Left lung (tissue), 10 donors: ENCODE measurements around the gene NUTM2B. TPM values are rescaled to one million over a fixed set of nuclear protein-coding genes. Genes with fewer than 3 reads are reported as not detected.
"Not testable (repeated sequence)": the region's sequence is repeated elsewhere in the genome, so short reads cannot be mapped to it uniquely, and the experiment has no call there.

Experiments used
- ATAC-seq: fragments of 200-7000 bp; cut with Tn5 transposase; one replicate; pipeline ENCODE4 v1.9.1; 2020; ENCODE audit warnings: moderate library complexity
- DNase-seq, 4 donors: peaks; one replicate each; pipeline ENCODE4 v3.0.0-alpha.2; 2013 to 2020
- H3K27ac ChIP-seq, 2 donors: fragments of 200-600 bp; sonication (generic) in 1 of 2; one replicate each; pipeline versions ENCODE4 v1.5.0 to v1.8.0; 2020 to 2021
- H3K27me3 ChIP-seq, 2 donors: fragments of 200-600 bp; sonication (generic) in 1 of 2; one replicate each; pipeline versions ENCODE4 v1.5.0 to v1.8.0; 2020 to 2021
- H3K36me3 ChIP-seq, 2 donors: fragments of 200-600 bp; sonication (generic) in 1 of 2; one replicate each; pipeline versions ENCODE4 v1.5.0 to v1.8.0; 2020 to 2021
- H3K4me1 ChIP-seq, 2 donors: fragments of 200-600 bp; one replicate each; pipeline ENCODE4 v1.8.0; 2021
- H3K4me3 ChIP-seq, 2 donors: fragments of 200-600 bp; sonication (generic) in 1 of 2; one replicate each; pipeline versions ENCODE4 v1.5.0 to v1.8.0; 2020 to 2021; ENCODE audit warnings: mild to moderate bottlenecking in 1 of 2
- H3K9me3 ChIP-seq, 2 donors: fragments of 200-600 bp; sonication (generic) in 1 of 2; one replicate each; pipeline versions ENCODE4 v1.5.0 to v1.8.0; 2020 to 2021
- intact Hi-C, 2 donors: fragments of 100-400 bp; cut with DNase I; formaldehyde crosslinking; loops; one replicate each; pipeline versions ENCODE4 v1.11.2 to v1.14.2; 2022
- polyA plus RNA-seq, 6 donors: library from polyadenylated mRNA; unstranded; fragments of 120-200 nt; gene quantifications; one replicate each; pipeline ENCODE4 v1.2.1, GENCODE V29; 2013; ENCODE audit not compliant: insufficient read length in 6 of 6
- total RNA-seq, 2 donors: library from RNA; stranded (reverse); fragmentation: NEBNext Ultra II Directional; extraction: Animal tissue kit (Norgen Biotek cat#: 25700); gene quantifications; one replicate each; pipeline ENCODE4 v1.2.1, GENCODE V29; 2021
- donor health status: DM: no; HTN: yes; CAD: no.
- donor health status: DM: no; HTN: no; CAD: no.

The NUTM2B gene
- total and polyA plus RNA-seq, 8 donors, result 0.76 to 4.2 (median 2.6) TPM

DNA sequence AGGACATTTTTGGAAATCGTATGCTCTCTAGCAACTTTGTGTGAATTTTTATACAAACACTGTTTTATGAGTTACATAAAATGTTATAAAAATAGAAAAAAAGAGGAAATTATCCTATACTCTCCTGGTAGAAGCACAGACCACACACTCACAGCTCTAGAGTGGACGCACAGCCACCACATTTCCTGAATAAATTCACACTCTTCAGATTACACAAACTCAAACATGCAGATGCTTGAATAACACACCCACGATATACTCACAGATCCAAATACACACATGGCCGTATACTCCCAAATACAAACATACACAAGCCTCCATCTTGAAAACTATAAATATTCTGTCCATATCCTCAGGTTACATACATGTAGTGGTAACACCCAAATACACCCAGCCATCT is 14.2 kb upstream of the NUTM2B start:
- intact Hi-C loops, DNase-seq, H3K27me3 ChIP-seq, H3K4me1 ChIP-seq, ATAC-seq, H3K9me3 ChIP-seq, H3K27ac ChIP-seq, H3K4me3 ChIP-seq: not testable (repeated sequence)
- peaks cover 0 to 28% of the 10 kb centered on the region in 2 donors for H3K36me3 ChIP-seq

DNA sequence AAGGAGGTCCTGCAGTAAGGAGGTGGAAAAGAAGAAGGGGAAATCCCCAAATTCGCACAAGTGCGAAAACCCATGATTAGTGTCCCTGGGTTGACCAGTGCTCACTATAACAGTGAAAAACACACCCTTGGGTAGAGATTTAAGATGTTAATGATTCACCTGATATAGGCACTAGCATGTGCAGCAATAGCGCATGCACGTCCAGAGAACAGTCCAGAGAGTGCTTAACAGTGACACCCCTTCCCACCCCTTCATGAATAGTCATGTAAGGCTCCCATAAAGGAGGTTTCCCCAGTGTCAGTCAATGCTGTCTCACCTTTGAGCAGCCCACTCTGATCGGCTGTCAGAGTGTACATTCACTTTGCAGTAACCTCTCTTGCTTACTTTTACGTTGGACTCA is 6.4 kb upstream of the NUTM2B start:
- DNase-seq, H3K4me3 ChIP-seq, ATAC-seq, H3K4me1 ChIP-seq, H3K9me3 ChIP-seq, intact Hi-C loops, H3K36me3 ChIP-seq, H3K27me3 ChIP-seq, H3K27ac ChIP-seq: not testable (repeated sequence)

DNA sequence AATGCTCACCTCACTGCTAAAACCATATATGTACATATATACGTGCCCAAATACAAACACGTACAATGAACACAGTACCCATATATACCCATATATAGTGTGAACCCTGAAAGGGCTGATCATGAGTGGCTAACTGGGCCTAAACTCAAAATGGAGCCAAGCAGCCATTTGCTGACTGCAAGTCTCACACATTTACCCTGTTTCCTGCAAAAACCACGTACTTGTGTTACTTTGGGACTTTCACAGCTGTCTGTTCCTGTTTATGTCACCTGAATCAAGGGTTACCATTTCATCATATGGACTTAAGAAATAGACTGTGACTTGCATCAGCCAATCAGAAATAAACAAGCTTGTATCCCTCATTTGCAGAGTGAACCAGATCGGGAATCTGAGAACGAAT is 5.9 kb upstream of the NUTM2B start:
- DNase-seq, H3K27ac ChIP-seq, H3K9me3 ChIP-seq, H3K4me1 ChIP-seq, H3K4me3 ChIP-seq, intact Hi-C loops, ATAC-seq, H3K27me3 ChIP-seq, H3K36me3 ChIP-seq: not testable (repeated sequence)

DNA sequence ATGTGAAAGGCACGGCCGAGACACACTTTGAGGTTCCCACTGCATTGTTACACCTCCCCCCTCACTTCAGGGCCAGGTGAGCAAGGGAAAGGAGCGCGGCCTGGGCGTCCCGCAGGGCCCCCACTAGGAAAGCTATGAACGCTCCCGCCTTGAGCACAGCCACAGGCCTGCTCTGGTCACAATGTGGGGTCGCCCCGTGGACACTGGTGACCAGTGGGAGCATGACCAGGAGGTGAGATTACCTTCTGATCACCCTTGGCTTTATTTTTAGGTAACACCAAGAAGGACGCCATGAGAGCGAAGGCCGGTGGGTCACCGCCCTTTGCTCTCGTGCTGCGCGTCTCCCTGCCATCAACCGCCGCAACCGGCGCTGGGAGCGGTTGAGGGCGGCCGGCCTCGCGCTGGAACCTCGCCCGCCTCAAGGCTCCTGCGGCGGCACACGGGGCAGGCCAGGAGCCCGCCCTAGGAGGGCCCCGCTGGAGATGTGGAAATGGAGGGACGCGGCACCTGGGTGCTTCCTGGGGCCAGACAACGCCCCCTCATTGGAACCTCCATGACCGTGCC is 2.6 kb upstream of the NUTM2B start:
- H3K36me3 ChIP-seq, H3K9me3 ChIP-seq, H3K4me1 ChIP-seq, H3K27me3 ChIP-seq, ATAC-seq, H3K4me3 ChIP-seq, H3K27ac ChIP-seq, intact Hi-C loops: not testable (repeated sequence)
- peak in 1 of 4 donors; percentile 55 for DNase-seq

DNA sequence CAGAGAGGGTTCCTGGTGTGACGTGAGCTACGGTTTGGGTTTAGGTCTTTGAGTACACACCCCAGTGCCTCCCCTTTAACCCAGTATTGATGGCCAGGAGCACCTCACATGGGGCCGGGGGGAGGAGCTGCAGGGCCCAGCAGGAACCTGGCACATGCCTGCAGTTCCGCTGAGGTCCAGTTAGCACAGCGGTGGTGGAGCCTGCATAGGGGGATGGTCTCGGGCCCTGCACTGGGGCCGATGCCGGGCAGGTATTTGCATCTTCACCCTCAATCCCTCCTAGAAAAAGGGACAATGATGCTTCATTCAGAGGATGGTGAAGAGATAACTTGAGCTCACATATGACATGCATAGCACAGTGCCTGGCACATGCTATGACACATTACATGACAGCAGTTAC is 4.0 kb downstream of the NUTM2B start:
- H3K27me3 ChIP-seq, intact Hi-C loops, H3K4me3 ChIP-seq, H3K4me1 ChIP-seq, H3K9me3 ChIP-seq, ATAC-seq, H3K36me3 ChIP-seq, H3K27ac ChIP-seq: not testable (repeated sequence)
- DNase-seq, result peak in 1 of 4 donors; percentile 58

DNA sequence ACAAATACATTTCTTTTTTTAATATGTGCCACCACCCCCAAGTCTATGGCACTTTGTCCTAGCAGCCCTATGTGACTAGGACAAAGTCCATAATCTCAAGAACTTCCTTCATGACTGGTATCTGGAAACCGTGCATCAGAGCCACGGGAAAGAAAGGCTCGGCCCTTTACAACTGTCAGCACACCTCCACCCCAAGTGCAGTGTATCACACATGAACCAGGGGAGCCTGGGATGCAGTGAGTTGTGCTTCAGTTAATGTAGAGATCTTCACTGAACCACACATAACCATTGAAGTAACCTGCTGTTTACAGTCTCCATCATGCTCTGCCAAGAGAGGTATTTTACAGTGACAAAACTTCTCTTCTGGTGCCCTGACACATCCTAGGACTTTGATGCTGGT is 11.9 kb downstream of the NUTM2B start:
- H3K36me3 ChIP-seq, H3K27ac ChIP-seq, DNase-seq, intact Hi-C loops, ATAC-seq, H3K4me3 ChIP-seq, H3K9me3 ChIP-seq, H3K27me3 ChIP-seq, H3K4me1 ChIP-seq: not testable (repeated sequence)

DNA sequence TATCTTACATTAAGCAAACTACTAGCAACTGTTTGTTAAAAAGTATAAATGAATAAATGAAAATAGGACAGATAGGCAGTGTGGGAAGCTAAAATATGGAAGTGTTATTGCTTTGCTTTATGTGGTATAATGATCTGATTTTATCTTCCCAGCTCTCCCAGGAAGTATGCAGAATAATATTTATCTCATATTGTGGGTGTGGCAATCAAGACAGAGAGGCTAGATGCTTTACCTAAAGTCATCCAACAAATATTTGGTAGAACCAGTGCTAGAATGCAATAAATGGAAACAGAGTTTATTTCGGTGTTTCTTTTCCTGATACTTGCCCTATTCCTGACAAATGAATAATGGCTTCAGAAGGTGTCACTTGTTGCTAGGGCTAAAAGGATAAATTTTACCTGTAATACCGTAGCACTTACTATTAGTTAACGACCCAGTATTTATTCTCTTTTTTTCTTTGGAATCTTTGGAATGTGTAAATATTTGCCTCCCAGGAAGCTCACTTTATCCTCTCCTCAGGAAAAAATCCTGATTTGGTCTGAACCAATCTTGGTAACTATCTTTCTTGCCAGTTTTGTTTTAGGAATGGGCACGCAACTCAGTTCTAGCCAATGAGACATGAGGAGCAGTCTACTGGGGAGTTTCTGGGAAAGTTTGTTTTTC is 14.0 kb downstream of the NUTM2B start:
- H3K4me3 ChIP-seq, intact Hi-C loops, H3K27me3 ChIP-seq, DNase-seq, H3K36me3 ChIP-seq, H3K9me3 ChIP-seq, H3K27ac ChIP-seq, H3K4me1 ChIP-seq: not testable (repeated sequence)
- ATAC-seq, result peak; percentile 75

DNA sequence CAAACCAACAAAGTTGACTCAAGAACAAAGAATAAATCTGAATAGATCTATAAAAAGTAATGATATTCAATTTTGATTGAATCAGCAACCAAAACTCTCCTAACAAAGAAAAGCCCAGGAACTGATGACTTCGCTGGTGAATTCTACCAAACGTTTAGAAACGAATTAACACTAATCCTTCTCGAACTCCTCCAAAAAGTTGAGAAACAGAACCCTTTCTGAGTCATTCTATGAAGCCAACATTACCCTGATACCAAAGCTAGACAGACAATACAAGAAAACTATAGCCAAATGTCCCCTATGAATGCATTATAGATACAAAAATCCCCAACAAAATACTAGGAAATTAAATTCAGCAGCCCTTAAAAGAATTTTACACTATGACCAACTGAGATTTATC is 17.0 kb downstream of the NUTM2B start:
- H3K27ac ChIP-seq, H3K4me1 ChIP-seq, intact Hi-C loops, ATAC-seq, H3K36me3 ChIP-seq, H3K9me3 ChIP-seq, H3K4me3 ChIP-seq, DNase-seq, H3K27me3 ChIP-seq: not testable (repeated sequence)

DNA sequence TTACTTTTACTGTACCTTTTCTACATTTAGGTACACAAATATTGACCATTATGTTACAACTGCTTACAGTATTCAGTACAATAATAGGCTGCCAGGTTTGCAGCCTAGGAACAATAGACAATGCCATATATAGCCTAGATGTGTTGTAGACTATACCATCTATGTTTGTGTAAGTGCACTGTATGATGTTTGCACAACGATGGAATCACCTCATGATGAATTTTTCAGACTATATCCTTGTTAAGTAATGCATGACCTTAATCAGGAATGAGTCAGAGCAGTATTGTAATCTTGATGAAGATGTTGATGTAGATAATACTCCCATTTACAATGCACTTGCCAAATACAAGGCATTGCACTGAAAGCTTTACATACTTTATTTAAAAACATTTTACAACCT is 23.6 kb downstream of the NUTM2B start:
- H3K27me3 ChIP-seq, H3K27ac ChIP-seq, H3K36me3 ChIP-seq, H3K9me3 ChIP-seq, H3K4me1 ChIP-seq, DNase-seq, intact Hi-C loops, ATAC-seq, H3K4me3 ChIP-seq: not testable (repeated sequence)

DNA sequence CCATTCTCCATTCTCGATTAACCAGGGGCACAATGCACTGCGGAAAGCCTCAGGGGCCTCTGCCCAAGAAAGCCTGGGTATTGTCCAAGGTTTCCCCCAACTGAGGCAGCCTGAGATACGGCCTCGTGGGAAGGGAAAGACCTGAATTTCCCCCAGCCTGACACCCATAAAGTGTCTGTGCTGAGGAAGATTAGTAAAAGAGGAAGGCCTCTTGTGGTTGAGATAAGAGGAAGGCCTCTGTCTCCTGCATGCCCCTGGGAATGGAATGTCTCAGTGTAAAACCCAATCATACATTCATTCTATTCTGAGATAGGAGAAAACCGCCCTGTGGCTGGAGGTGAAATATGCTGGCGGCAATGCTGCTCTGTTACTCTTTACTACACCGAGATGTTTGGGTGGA is 41.8 kb downstream of the NUTM2B start:
- H3K27me3 ChIP-seq, H3K36me3 ChIP-seq, DNase-seq, intact Hi-C loops, H3K4me1 ChIP-seq, H3K9me3 ChIP-seq, H3K4me3 ChIP-seq, ATAC-seq, H3K27ac ChIP-seq: not testable (repeated sequence)

DNA sequence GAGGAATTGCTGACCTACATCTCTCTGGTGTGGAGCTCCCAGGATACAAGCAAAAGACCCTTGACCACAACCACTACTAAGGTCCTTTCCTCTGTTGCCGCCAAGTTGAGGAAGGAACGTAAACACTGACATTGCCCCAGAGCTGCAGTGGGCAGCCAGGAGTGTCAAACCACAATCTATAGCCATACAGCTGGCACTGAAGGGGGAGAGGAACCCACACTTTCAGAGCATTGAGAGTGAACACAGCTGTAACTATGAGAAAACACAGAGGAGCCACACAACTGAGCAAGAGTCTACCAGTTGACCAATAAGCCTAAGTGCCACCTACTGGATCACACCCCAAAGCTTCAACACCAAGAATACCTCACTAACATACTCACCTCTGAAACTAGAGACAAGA is 45.5 kb downstream of the NUTM2B start:
- H3K27me3 ChIP-seq, ATAC-seq, H3K9me3 ChIP-seq, H3K27ac ChIP-seq, H3K36me3 ChIP-seq, H3K4me1 ChIP-seq, H3K4me3 ChIP-seq, DNase-seq, intact Hi-C loops: not testable (repeated sequence)

DNA sequence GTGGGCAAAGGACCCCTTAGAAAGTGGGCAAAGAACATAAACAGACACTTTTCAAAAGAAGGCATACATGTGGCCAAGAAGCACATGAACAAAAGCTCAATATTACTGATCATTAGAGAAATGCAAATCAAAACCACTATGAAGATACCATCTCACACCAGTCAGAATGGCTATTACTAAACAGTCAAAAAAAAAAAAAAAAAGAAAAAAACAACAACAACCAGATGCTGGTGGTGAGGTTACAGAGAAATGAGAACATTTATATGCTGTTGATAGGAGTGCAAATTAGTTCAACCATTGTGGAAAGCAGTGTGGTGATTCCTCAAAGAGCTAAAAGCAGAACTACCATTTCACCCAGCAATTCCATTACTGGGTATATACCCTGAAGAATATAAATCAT is 50.6 kb downstream of the NUTM2B start:
- H3K36me3 ChIP-seq, H3K9me3 ChIP-seq, H3K27me3 ChIP-seq, intact Hi-C loops, H3K4me1 ChIP-seq, H3K27ac ChIP-seq, DNase-seq, ATAC-seq, H3K4me3 ChIP-seq: not testable (repeated sequence)

DNA sequence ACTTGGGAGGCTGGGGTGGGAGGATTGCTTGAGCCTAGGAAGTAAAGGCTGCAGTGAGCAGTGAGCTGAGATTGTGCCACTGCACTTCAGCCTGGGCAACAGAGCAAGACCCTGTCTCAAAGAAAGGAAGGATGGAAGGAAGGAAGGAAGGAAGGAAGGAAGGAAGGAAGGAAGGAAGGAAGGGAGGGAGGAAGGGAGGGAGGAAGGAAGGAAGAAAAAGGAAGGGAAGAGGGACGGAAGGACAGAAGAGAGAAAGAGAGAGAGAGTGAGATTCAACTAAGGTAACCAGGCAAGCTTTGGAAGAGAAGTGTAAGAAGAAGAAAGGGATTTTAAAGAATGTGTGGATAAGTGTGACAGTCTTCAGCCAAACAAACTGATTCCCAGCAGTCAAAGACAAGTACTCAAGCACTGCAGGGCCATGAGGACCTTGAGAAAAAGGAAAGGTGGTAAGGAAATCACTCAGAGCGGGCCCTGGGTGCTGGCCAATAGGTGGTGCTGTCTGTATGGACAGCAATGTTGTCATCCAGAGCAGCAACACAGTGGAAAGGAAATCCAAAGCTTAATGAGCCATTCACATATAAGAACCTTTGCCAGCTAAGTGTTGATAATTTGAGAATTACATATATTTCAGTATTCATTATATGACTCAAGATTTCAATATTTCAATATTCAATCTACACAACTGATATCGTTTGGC is 55.4 kb downstream of the NUTM2B start:
- H3K27me3 ChIP-seq, H3K4me3 ChIP-seq, H3K4me1 ChIP-seq, H3K27ac ChIP-seq, H3K9me3 ChIP-seq, intact Hi-C loops, H3K36me3 ChIP-seq, DNase-seq: not testable (repeated sequence)
- ATAC-seq, result peak; percentile 54
